Retina (tissue), 1 donor: Measurements from ENCODE around the gene RNF152.

ENCODE experiments used
- DNase-seq: peaks from one replicate; pipeline ENCODE4 v3.0.0-alpha.2; 2016

Gene RNF152

GRCh38 chr18:61892683-61893308, at the start of gene RNF152:
RNF152 (minus strand) TSS chr18:61893007; CDS start chr18:61816463, 76,544 bp downstream.
- DNase-seq = no peak

- no peak for DNase-seq
Observed at GRCh38 chr18:61941948-61942471, 49.2 kb upstream of the RNF152 start.

GRCh38 chr18:61939046-61939674, 46.4 kb upstream of the RNF152 start:
- DNase-seq = no peak

GRCh38 chr18:61935362-61935761, 42.6 kb upstream of the RNF152 start:
- DNase-seq = no peak

- DNase-seq = no peak
Observed at GRCh38 chr18:61931654-61932379, 39.0 kb upstream of the RNF152 start.

GRCh38 chr18:61929881-61930640, 37.3 kb upstream of the RNF152 start:
- DNase-seq = no peak

- DNase-seq = no peak
Observed at GRCh38 chr18:61926532-61926931, 33.7 kb upstream of the RNF152 start.

GRCh38 chr18:61924550-61924949, 31.7 kb upstream of the RNF152 start:
- DNase-seq = no peak

- no peak for DNase-seq
Observed at GRCh38 chr18:61922435-61922834, 29.6 kb upstream of the RNF152 start.

- DNase-seq = no peak
Observed at GRCh38 chr18:61921621-61922235, 28.9 kb upstream of the RNF152 start.

GRCh38 chr18:61917818-61918217, 25.0 kb upstream of the RNF152 start:
- no peak for DNase-seq

GRCh38 chr18:61912476-61912875, 19.7 kb upstream of the RNF152 start:
- no peak for DNase-seq

- no peak for DNase-seq
Observed at GRCh38 chr18:61910101-61910500, 17.3 kb upstream of the RNF152 start.

- DNase-seq = no peak
Observed at GRCh38 chr18:61908661-61909060, 15.9 kb upstream of the RNF152 start.

GRCh38 chr18:61901323-61901986, 8.6 kb upstream of the RNF152 start:
- peak; percentile 73 for DNase-seq

GRCh38 chr18:61900504-61901281, 7.9 kb upstream of the RNF152 start:
- DNase-seq = no peak

GRCh38 chr18:61898640-61899101, 5.9 kb upstream of the RNF152 start:
- peak; percentile 14 for DNase-seq

GRCh38 chr18:61896757-61897156, 4.0 kb upstream of the RNF152 start:
- DNase-seq = peak; percentile 36

- no peak for DNase-seq
Observed at GRCh38 chr18:61896118-61896517, 3.3 kb upstream of the RNF152 start.

GRCh38 chr18:61894751-61895524, 2.1 kb upstream of the RNF152 start:
- DNase-seq = peak; percentile 36
